NCI-H2196 (cell line): ENCODE data around the gene MDM4.

Source experiments
- DNase-seq: peaks from one replicate; lab custom pipeline; 2025; ENCODE audit not compliant: unreplicated experiment; lab: John Stamatoyannopoulos, UW

The MDM4 gene

DNA sequence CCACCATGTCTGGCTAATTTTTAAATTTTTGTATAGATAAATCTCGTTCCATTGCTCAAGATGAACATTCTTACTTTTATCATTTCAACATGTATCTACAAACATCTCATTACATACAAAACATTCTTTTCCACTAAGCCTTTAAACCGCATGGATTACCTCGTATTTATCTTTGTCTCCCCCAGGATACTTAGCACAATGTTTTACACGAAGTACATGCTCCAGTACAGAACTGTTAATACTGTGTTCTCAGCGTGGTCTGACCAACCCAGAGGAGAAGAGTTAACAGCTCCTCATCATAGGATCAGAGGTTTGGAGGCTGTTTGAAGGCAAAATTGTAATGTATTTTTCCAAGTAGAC lies 29.0 kb upstream of the MDM4 start:
- no peak for DNase-seq

DNA sequence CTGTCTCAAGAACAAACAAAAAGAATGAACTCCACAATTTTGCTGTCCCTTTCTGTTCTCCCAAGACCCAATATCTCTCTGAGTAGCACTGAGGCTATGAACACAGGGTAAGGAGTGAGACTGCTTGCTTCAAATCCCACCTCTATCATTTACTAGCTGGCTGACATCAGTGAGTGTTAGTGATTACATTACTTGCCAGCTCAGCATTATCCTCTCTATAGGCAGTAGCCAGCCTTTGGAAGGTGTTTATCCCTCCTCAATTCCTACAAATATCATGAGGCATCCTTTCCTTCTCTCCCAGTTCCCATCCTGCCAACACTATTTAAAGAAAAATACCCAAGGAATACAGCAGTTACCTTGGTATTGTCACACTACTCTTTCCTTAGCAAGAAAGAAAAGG lies 24.6 kb upstream of the MDM4 start:
- no peak for DNase-seq

GRCh38 chr1:204493145-204493983 lies 22.8 kb upstream of the MDM4 start:
- peak; percentile 42 for DNase-seq

GRCh38 chr1:204493984-204494280 lies 22.3 kb upstream of the MDM4 start:
- peak; percentile 42 for DNase-seq

- peak; percentile 74 for DNase-seq
These were observed 21.7 kb upstream of the MDM4 start, which contains the start of gene PIK3C2B for GRCh38 chr1:204494281-204495077. PIK3C2B (minus strand) TSS chr1:204494805; CDS start chr1:204469802, 25,003 bp downstream.

- no peak for DNase-seq
These were observed 21.0 kb upstream of the MDM4 start for GRCh38 chr1:204495078-204495753.

GRCh38 chr1:204495777-204496176 lies 20.4 kb upstream of the MDM4 start:
- DNase-seq = no peak

- no peak for DNase-seq
These were observed 17.2 kb upstream of the MDM4 start for GRCh38 chr1:204498981-204499380.

- no peak for DNase-seq
These were observed 16.4 kb upstream of the MDM4 start for GRCh38 chr1:204499511-204500468.

- DNase-seq = no peak
These were observed 14.0 kb upstream of the MDM4 start for GRCh38 chr1:204502241-204502640.

DNA sequence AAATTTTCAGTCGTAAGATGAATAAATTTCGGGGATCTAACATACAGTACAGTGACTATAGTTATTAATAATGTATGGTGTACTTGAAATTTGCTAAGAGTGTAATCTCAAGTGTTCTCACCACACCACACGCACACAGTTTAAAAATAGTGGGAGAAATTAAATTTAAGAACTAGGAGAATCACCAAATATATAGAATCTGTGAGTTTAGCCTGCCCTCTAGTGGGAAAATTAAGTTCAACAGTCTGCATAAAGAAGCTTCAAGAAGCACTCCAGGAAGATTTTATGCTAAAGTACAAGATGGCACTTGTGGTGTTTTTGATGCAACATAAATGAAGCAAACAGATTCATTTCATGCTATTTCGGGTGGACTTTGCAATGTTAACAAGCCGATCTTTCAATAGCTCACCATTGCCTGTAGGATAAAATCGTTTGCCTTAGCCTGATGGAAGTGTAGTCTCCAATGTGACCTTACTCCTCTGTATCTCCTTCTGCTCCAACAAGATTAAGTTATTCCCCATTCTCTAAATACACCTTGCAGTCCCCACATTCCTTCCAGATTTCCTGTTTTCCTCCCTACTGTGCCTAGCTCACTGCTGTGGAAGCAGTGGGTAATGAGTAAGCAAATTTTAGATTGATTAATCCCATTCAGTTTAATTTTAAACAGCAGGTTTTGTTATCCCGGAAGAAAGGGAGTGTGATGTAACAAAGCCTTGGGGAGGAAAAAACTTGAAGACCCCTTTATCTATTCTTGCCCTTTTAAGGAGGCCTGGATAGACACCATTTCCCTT lies 12.9 kb upstream of the MDM4 start:
- DNase-seq = peak; percentile 71

GRCh38 chr1:204503913-204504519 lies 12.2 kb upstream of the MDM4 start:
- DNase-seq = no peak

- no peak for DNase-seq
These were observed 10.5 kb upstream of the MDM4 start for GRCh38 chr1:204505674-204506200.

- DNase-seq = peak; percentile 80
These were observed 9.8 kb upstream of the MDM4 start for GRCh38 chr1:204506201-204506968.

- peak; percentile 87 for DNase-seq
These were observed 9.3 kb upstream of the MDM4 start for GRCh38 chr1:204506969-204507316.

DNA sequence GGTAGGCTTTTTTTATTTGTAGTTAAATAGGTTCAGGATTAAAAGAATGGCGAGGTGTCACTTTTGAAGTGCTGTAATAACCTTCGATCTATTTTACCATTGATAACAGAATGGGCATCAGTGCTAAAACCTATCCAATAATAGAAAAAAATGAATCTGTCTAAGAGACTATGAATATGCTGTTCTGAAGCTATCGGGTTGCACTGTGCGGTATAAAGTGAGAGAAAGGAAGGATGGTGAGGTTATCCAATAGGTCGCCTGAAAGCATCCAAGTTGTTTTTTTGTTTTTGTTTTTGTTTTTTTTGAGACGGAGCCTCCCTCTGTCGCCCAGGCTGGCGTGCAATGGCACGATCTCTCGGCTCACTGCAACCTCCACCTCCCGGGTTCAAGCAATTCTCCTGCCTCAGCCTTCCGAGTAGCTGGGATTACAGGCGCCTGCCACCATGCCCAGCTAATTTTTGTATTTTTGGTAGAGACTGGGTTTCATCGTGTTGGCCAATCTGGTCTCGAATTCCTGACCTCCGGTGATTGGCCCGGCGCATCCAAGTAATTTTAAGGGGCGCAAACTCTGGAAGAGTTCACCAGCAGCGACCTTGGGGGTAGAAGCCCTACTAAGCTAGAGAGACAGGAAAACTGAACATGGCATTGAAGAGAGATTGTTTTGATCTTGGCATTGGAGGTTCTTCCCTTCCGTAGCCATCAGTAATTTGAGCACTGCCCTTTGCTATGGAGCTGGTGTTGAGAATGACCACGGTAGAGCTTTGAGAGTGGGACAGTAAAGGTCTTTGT lies 8.7 kb upstream of the MDM4 start:
- no peak for DNase-seq

- no peak for DNase-seq
These were observed 7.0 kb upstream of the MDM4 start for GRCh38 chr1:204509186-204509635.

- no peak for DNase-seq
These were observed 4.8 kb upstream of the MDM4 start for GRCh38 chr1:204511366-204511765.
